Superior temporal gyrus (tissue), 1 donor: ENCODE data around the gene PHKB.
"Not testable (repeated sequence)": the region's sequence is repeated elsewhere in the genome, so short reads cannot be mapped to it uniquely, and the experiment has no call there.

Source experiments
- DNase-seq: peaks from one replicate; pipeline ENCODE4 v3.0.0-alpha.2; 2016; ENCODE audit errors: extremely low spot score

The PHKB gene

DNA sequence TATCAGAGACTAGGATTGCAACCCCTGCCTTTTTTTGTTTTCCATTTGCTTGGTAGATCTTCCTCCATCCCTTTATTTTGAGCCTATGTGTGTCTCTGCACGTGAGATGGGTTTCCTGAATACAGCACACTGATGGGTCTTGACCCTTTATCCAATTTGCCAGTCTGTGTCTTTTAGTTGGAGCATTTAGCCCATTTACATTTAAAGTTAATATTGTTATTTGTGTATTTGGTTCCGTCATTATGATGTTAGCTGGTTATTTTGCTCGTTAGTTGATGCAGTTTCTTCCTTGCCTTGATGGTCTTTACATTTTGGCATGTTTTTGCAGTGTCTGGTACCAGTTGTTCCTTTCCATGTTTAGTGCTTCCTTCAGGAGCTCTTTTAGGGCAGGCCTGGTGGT lies 220.4 kb downstream of the PHKB start:
- not testable (repeated sequence) for DNase-seq

DNA sequence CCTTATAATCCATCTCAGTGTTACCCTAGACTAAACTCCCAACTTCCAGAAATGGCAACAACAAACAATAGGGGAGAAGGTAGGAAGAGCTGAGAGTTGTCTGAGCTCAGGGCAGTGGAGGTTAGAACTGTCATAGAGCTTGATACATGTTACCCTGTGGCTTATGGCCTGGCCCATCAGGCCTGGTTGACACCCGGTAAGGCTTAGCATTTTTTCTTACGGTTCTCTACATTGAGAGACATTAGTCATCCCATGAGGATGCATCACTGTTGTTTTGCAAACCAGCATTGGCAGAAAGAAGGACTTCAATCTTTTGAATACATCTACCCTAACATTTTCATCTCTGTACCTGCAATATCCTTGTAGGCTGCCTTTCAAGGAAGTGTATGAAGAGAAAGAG lies 226.6 kb downstream of the PHKB start:
- no peak for DNase-seq

GRCh38 chr16:47693226-47693625 lies 232.1 kb downstream of the PHKB start:
- DNase-seq = no peak

GRCh38 chr16:47694543-47694942 lies 233.4 kb downstream of the PHKB start:
- no peak for DNase-seq

- DNase-seq = no peak
Measured at GRCh38 chr16:47695756-47696155, 234.6 kb downstream of the PHKB start.

DNA sequence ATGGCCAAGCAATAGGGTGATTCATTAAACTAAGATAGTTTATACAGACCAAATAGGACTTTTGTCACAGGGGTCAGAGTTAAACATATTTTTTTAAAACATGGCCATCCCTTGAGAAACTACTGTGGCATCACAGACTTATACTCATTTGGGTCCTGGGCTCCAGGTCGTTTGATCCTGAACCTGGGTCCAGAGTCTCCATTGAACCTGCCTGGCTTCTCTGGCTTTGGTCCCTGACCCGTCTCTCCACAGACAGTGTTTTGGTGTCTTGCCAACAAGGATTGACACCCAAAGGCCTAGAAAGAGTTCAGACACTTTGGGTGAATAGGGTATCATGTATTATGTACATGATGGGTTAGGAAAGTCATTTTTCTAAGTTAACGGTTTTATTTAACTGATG lies 236.7 kb downstream of the PHKB start:
- no peak for DNase-seq

- DNase-seq = no peak
Measured at GRCh38 chr16:47699106-47699505, 238.0 kb downstream of the PHKB start.

GRCh38 chr16:47700857-47701587 lies 239.9 kb downstream of the PHKB start:
- no peak for DNase-seq

- DNase-seq = no peak
Measured at GRCh38 chr16:47705266-47705665, 244.1 kb downstream of the PHKB start.

DNA sequence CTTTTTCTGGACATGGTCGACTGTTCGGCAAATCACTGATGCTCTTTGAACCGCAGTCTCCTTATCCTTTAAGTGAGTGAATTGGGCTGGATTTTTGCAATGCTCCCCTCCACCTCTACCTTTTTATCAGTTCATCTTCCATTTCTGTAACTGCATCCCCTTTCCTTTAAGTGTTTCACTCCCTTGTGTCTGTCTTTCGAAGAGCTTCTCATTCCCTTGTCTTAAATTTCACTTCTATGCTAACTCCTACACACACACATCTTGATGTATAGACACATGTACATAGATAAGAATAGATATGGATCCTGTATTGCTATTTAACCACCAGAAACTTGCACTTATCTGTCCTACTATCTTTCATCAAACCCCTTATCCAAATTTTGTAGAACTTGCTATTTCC lies 250.7 kb downstream of the PHKB start:
- DNase-seq = no peak

DNA sequence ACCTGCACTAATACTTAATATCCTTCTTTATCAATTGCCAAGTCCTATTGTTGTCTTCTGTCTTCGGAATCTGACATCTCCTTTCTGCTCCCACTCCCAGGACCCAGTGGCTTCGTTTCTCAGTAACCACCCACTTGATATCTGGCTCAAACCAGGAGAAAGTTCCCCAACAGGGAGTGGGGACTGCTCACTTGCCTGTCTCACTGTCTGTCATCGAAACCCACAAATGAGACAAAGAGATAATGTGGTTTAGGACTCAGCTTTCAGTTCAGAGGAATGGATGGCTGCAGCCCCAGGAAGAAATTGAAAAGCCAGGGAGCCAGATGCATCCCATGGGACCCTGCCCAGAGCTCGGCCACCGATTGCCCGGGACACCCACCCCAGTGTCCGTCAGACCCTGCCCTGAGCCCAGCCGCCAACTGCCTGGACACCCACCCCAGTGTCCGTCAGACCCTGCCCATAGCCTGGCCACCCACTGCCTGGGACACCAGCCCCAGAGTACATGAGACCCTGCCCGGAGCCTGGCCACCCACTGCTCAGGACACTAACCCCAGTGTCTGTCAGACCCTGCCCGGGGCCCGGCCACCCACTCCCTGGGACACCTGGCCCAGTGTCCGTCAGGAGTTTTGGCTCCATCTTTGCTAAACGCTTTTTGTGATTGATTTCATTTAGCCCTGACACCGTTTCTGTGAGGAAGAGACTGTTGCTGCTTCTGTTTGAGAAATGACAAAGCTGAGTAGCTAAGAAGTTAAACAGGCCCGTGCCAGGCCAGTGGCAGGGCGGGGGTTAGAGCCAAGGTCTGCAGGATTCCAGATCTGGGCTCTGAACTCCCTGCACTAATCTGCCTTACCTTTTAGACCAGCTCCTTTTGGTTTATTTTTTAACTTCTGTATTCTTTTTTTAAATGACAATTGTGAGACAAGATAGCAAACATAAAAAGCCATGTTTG lies 251.4 kb downstream of the PHKB start:
- no peak for DNase-seq

- no peak for DNase-seq
Measured at GRCh38 chr16:47713225-47713595, 252.1 kb downstream of the PHKB start.

- DNase-seq = no peak
Measured at GRCh38 chr16:47715442-47716083, 254.4 kb downstream of the PHKB start.

GRCh38 chr16:47716571-47716970 lies 255.4 kb downstream of the PHKB start:
- DNase-seq = no peak

DNA sequence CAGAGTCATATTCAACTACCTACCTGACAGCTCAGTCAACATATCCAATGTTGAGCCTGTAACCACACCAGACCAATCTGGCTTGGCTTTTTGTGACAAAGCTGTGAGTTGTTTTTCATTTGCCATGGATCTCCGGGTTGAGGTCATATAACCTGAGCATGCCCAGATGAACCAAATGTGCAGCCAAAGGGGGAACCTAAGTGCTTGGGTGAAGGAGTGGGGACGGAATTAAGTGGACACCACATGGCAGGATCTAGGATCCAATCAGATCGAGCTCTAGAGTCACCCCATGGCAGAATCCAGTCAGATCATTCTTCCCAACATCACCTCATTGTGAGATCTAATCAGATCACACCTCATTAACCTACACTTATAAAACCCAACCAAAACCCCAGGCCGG lies 258.6 kb downstream of the PHKB start:
- no peak for DNase-seq

GRCh38 chr16:47721006-47721637 lies 260.0 kb downstream of the PHKB start:
- DNase-seq = no peak

GRCh38 chr16:47722046-47722445 lies 260.9 kb downstream of the PHKB start:
- no peak for DNase-seq

GRCh38 chr16:47724115-47724785 lies 263.1 kb downstream of the PHKB start:
- no peak for DNase-seq

DNA sequence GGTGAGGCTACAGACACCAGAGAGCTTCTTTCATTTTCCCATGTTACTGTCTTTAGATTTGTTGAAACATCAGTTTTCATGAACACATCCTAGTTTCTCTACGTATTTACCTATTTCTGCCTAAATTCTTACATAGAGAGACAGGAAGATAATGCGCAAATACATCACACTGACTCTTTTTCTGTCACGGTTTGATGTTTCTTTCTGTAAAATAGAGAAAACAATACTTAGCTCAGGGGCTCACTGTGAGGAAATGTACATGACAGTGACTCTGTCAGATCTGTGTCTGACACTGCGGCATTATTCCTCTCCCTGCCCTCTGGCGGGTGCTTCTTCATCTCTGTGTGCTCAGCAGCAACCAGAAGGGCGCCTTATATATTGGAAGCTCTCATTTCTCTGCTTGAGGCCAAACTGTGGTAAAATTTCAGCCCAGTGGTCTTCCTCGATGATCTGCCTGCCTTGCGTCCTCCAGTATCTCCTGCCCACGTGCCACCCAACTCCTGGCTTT lies 264.1 kb downstream of the PHKB start:
- no peak for DNase-seq

DNA sequence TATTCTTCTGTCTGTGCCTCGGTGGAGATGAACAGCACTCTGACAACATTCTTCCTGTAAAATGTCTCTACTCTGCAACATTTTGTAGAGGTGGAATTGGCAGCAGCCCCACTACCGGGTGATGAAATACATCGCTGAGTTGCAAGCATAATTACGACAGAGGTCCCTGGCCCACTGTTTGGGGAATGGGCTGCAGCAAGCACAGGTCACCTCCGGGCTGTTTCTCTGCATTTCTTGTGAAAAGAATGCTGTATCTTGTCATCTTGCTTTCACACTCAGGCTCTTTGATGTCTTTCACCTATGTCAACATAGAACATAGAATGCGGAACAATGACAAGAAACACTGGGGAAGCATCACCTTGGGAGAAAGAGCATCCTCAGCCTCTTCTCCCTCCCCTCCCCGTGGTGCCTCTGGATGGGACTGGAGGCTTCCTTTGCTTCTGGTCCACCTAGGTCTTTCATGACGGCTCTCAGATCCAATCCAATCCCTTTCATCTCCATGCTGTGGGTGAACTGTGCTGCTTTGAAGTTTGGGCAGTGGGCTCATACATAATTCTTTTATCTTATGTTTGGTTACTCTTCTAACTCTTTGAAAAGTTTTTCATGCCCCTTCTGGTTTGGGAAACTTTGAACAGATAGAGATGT lies 265.0 kb downstream of the PHKB start:
- DNase-seq = no peak

DNA sequence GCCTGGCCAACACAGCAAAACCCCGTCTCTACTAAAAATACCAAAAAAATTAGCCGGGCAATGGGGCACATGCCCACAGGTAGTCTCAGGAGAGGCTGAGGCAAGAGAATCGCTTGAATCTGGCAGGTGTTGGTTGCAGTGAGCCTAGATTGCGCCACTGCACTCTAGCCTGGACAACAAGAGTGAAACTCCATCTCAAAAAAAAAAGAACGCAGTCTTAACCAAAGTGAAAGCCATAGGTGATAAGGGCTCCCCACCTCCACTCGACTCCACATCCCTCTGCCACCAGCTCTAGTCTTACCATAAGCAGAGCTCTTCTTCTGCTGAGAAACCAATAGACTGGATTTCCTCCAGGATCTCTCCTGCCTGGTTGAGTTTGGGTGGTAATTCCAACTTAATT lies 266.0 kb downstream of the PHKB start:
- DNase-seq = no peak
